GM19438 (cell line): Measurements from ENCODE around the gene PSMD4.
"Not testable (repeated sequence)": the region's sequence is repeated elsewhere in the genome, so short reads cannot be mapped to it uniquely, and the experiment has no call there.

Experiments used
- ATAC-seq: cut with Tn5 transposase; IDR thresholded peaks from one replicate; pipeline ENCODE4 v1.9.1; 2021; ENCODE audit warnings: low read depth; ENCODE audit not compliant: unreplicated experiment

The PSMD4 gene

DNA sequence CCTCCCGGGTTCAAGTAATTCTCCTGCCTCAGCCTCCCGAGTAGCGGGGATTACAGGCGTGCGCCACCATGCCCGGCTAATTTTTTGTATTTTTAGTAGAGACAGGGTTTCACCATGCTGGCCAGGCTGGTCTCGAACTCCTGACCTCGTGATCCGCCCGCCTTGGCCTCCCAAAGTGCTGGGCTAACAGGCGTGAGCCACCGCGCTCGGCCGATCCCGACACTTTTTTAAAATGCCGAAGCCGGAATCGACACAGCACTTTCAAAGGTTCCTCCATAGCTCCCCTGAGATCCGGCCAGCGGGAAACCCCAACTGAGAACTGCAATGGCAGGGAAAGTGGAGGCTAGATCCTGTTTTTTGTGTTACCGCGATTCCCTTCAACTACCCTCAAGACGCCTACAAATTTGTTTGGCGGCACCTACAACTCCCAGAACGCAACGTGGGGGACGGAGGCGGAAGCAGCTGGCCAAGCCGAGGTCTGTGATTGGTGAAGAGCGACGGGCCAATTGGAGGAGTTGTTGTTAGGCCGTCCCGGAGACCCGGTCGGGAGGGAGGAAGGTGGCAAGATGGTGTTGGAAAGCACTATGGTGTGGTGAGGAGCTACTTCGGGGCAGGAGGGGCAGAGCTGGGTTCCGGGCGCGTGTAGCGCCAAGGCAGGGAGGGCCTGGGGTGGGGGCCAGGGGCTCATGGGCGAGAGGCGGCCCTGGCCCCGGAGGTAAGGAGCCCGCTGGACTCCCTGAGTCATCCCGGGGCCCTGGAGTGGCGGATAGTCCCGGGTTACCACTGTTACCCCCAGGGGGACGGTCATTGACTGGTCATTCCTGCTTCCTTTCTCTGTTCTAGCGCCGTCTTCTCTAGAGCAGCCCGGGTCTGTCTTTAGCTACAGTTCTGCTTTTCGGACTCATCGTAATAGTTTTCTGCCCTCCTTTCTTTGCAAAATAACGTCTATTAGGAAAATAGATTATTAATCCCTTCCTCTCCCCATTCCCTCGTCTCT lies at the start of gene PSMD4:
Gene PSMD4, plus strand, starts transcription at position 518 of the 997 bp plus-strand sequence. Its CDS starts 49 bp downstream, at position 567.
- ATAC-seq = peak; percentile 92

- not testable (repeated sequence) for ATAC-seq
Observed at GRCh38 chr1:151205381-151205965, 49.1 kb upstream of the PSMD4 start.

DNA sequence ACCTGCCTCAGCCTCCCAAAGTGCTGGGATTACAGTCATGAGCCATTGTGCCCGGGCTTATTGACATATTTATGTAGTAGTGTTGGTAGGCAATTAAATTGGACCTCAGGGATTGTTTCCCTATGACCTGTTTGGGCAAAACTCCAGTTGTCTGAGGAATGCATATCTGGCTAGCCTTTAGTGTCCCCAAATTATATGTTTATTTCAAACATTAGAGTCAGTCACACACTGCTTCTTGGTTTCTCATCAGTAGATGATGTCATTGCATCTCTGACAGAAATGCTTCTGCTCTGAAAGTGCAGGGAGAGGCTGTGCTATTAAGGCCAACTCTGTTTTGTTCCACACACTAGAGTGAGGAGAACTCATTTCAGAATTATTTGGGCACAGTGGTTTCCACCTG lies 43.7 kb upstream of the PSMD4 start:
- no peak for ATAC-seq

DNA sequence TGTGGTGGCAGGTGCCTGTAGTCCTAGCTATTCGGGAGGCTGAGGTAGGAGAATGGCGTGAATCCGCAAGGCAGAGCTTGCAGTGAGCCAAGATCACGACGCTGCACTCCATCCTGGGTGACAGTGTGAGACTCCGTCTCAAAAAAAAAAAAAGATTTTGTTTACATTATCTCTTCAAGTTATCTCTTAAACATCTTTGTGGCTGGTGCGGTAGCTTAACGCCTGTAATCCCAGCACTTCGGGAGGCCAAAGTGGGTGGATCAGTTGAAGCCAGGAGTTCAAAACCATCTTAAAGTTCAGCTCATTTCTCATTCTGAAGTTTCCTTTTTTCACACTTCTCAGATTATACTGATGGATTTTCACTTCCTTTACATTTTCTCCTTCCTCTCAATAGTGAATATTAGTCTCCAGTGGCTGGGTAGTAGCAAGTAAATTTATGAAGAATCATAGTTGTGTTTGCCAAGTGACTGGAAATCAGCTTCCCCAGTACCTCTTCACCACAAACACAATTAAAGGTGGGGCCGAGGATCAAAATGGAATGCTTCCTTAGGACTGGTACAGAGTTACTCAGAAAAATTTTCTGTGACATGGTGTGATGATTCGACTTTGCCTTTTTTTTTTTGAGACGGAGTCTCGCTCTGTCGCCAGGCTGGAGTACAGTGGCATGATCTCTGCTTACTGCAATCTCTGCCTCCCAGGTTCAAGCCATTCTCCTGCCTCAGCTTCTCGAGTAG lies 42.4 kb upstream of the PSMD4 start:
- ATAC-seq = no peak

DNA sequence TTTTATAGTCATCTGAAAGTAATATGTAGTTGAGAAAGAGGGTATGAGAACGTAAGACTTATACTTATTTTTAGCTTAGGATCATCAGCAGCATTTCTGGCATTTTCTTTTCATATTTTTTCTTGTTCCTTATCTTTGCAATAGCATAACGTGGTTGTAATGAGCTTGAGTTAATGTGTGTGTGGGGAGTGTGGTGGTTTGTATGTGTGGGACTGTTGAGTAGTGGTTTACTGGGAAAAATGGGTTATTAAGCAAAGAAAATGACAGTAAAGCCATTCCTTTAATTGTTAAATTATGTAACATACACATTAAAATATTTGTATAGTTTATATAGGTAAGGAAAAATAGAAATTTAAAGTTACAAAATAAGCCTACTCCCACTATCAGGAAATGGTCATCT lies 41.0 kb upstream of the PSMD4 start:
- no peak for ATAC-seq

DNA sequence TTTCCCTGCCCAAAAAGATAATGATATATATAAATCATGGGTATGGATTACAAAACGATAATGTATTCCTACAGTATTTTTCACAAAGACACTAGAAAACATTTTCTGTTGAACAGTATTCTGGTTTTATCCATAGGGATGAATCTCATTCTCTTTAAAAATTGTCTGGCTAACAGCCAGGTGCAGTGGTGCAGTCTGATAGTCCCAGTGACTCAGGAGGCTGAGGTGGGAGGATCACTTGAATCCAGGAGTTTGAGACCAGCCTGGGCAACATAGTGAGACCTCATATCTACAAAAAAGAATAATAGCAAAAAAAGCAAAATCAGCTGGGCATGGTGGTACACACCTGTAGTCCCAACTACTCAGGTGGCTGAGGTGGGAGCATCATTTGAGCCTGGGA lies 32.9 kb upstream of the PSMD4 start:
- no peak for ATAC-seq

DNA sequence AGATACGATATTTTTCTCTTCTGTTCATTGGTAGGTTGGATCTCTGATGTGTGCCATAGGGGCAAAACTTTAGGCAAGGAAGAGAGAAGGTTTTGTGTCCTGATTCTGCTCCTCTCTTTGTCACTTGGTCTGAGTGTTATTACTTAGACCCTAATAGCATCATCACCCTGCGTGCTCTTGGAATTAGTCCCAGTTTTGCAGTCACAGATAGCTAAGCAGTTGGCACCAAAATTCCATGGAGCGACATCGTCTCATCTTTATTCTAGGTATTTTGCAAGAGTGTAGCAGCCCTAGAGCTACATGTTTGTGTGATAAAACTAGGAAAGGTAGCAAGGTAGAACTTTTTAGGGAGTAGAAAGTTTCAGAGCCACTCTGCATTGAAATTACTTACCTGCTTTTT lies 32.4 kb upstream of the PSMD4 start:
- no peak for ATAC-seq

- ATAC-seq = no peak
Observed at GRCh38 chr1:151235235-151235634, 19.3 kb upstream of the PSMD4 start.

DNA sequence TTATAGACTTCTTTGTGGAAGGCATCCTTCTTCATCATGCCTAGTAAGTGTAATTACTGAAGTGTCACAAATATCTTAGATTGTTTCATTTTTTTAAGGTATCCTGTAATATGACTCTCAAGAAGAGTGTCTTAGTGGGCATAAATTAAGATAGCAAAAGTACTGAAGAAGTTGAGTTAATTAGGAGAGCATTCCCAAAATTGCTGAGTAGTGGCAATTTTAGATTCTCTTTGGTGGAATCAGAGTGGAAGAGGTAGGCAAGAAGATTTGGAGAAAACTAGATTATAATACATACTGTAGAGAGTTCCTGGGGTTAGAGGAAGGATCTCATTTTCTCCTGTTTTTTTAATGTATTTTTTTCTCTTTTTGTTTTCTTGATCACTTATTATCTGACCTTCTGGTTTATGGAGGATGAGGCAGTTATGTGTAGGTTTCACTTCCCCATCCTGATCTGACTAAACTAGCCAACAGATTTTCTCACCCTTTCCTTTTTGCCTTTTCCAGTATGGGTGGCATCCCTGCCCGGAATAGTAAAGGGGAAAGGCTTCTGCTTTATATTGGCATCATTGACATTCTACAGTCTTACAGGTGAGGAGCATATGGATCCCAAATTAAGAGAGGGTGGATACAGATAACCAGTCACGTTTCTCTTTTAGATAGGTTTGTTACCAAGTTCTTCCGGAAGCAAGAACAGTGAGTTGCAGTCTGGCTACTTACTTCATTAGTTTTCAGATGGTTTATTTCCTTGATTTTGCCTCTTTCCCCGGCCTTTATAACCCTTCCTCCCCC lies 16.7 kb upstream of the PSMD4 start:
- ATAC-seq = no peak

DNA sequence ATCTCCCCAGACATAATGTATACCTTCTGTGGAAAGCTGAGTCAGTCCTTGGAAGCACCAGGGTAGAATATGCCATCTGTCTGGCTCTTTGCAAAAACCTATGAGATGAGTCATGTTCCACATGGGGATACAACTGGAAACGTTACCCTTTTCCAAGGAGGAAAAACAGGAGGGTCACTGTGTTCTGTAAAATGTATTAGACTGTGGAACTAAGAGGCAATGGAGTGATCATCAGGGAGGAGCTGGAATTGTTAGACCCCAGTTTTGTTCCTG lies 16.1 kb upstream of the PSMD4 start:
- ATAC-seq = no peak

- ATAC-seq = no peak
Observed at GRCh38 chr1:151242442-151242841, 12.1 kb upstream of the PSMD4 start.

- no peak for ATAC-seq
Observed at GRCh38 chr1:151243683-151244216, 10.8 kb upstream of the PSMD4 start.

GRCh38 chr1:151246786-151247185 lies 7.7 kb upstream of the PSMD4 start:
- ATAC-seq = no peak

- no peak for ATAC-seq
Observed at GRCh38 chr1:151251656-151252470, 2.7 kb upstream of the PSMD4 start.

DNA sequence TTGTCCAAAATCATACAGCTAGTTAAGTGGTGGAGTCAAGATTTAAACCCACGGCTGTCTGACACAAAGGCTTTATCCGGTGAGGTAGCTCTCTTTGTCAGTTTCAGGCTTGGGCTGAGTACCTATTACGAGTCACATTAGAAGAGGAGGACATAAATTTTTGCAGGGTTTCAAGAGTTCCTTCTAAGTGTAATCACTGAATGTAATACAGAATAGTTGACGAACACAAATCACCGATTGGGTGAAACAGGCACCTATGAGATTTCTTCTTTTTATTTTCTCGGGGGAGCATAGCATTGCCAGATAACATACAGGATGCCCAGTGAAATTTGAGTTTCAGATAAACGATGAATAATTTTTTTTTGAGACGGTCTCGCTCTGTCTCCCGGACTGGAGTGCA lies 847 bp downstream of the PSMD4 start:
- ATAC-seq = no peak

DNA sequence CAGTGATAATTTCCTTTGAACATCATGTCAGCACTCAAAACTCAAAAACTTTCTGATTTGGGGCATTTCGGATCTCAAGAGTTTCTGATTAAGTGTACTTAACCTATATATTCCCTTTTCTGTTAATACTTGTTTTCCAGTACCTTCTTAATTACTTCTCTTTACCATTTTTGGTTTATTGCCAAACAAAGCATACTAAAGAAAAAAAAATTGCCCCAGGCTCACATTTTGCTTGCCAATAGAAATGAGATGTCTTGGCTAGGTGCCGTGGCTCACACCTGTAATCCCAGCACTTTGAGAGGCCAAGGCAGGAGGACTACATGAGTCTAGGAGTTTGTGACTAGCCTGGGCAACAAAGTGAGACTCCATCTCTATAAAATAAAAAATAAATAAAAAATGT lies 4.8 kb downstream of the PSMD4 start:
- ATAC-seq = no peak

DNA sequence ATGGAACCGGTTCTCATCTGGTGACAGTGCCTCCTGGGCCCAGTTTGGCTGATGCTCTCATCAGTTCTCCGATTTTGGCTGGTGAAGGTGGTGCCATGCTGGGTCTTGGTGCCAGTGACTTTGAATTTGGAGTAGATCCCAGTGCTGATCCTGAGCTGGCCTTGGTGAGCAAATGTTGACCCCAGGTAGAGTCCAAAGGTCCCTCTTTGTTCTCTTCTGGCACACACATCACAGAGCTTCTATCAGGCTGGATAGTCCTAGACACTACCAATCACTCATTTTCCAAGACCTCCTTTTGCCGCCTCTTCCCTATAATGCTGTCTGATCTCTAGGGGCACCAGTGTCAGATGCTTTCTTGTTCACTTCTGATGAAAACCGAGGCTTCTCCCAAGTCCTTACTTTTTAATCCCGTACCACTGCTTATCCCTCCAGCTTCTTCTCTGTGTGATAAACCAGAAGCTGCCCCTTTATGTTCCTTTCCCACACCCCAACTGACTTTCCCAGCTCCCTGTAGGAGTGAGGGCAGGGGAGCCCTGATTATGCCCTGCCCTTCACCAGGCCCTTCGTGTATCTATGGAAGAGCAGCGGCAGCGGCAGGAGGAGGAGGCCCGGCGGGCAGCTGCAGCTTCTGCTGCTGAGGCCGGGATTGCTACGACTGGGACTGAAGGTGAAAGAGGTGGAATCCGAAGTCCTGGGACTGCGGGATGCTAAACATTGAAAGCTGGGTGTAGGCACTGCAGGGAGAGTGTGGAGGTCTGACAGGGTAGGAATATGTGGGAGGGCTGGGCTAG lies 11.1 kb downstream of the PSMD4 start:
- no peak for ATAC-seq

DNA sequence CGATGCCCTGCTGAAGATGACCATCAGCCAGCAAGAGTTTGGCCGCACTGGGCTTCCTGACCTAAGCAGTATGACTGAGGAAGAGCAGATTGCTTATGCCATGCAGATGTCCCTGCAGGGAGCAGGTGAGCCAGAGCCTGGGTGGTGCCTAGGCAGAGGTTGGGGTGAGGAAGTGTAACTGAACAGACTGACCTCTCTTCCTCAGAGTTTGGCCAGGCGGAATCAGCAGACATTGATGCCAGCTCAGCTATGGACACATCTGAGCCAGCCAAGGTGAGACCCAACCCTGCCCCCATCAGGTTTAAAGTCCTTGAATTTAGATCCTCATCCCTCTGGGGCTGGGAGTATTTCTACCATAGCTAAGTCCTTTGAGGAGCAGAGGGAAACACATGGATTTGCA lies 11.8 kb downstream of the PSMD4 start:
- ATAC-seq = no peak

GRCh38 chr1:151266821-151267220 lies 12.3 kb downstream of the PSMD4 start:
- ATAC-seq = no peak
